Measurements from ENCODE around the gene CAAP1. TPM values are rescaled to one million over a fixed set of nuclear protein-coding genes. Genes with fewer than 3 reads are reported as not detected.
A peak's percentile ranks its signal among the peaks of the same experiment; 100 is the strongest.

Gene CAAP1, protein sequence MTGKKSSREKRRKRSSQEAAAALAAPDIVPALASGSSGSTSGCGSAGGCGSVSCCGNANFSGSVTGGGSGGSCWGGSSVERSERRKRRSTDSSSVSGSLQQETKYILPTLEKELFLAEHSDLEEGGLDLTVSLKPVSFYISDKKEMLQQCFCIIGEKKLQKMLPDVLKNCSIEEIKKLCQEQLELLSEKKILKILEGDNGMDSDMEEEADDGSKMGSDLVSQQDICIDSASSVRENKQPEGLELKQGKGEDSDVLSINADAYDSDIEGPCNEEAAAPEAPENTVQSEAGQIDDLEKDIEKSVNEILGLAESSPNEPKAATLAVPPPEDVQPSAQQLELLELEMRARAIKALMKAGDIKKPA
- total RNA-seq (10 to 100 TPM; 19.2 to 62.4 (median 34.8) TPM), polyA plus RNA-seq (10 to 100 TPM; 25.2 to 30.8 (median 29.8) TPM)
- long read RNA-seq, donor 1, transcript CAAP1-201 (6 exons, 2,791 nt) = major isoform, 6 of 7 reads
- long read RNA-seq, donor 1, partial matches to known transcripts = 0 of 7 reads
- long read RNA-seq, donor 1, other reads (novel, unspliced or antisense) = 0 of 7 reads
- long read RNA-seq, donor 2, partial matches to known transcripts = 0 of 4 reads
- long read RNA-seq, donor 2, other reads (novel, unspliced or antisense) = 0 of 4 reads
- long read RNA-seq, donor 3, transcript CAAP1-201 (6 exons, 2,791 nt) = major isoform, 7 of 7 reads
- long read RNA-seq, donor 3, partial matches to known transcripts = 0 of 7 reads
- long read RNA-seq, donor 3, other reads (novel, unspliced or antisense) = 0 of 7 reads
- long read RNA-seq, donor 4, transcript CAAP1-201 (6 exons, 2,791 nt) = major isoform, 13 of 50 reads
- long read RNA-seq, donor 4, partial matches to known transcripts = 30 of 50 reads
- long read RNA-seq, donor 4, other reads (novel, unspliced or antisense) = 3 of 50 reads
- long read RNA-seq, donor 5, transcript CAAP1-201 (6 exons, 2,791 nt) = major isoform, 65 of 89 reads
- long read RNA-seq, donor 5, transcript CAAP1-206 (6 exons, 1,532 nt) = minor isoform, 17 of 89 reads
- long read RNA-seq, donor 5, partial matches to known transcripts = 0 of 89 reads
- long read RNA-seq, donor 5, other reads (novel, unspliced or antisense) = 7 of 89 reads
- long read RNA-seq, donor 6, transcript CAAP1-201 (6 exons, 2,791 nt) = major isoform, 7 of 30 reads
- long read RNA-seq, donor 6, partial matches to known transcripts = 22 of 30 reads
- long read RNA-seq, donor 6, other reads (novel, unspliced or antisense) = 1 of 30 reads
- long read RNA-seq, donor 7, partial matches to known transcripts = 0 of 3 reads
- long read RNA-seq, donor 7, other reads (novel, unspliced or antisense) = 0 of 3 reads
- long read RNA-seq, donor 8, transcript CAAP1-201 (6 exons, 2,791 nt) = major isoform, 7 of 8 reads
- long read RNA-seq, donor 8, partial matches to known transcripts = 0 of 8 reads
- long read RNA-seq, donor 8, other reads (novel, unspliced or antisense) = 0 of 8 reads
- long read RNA-seq, donor 9, transcript CAAP1-201 (6 exons, 2,791 nt) = major isoform, 5 of 5 reads
- long read RNA-seq, donor 9, partial matches to known transcripts = 0 of 5 reads
- long read RNA-seq, donor 9, other reads (novel, unspliced or antisense) = 0 of 5 reads
- long read RNA-seq, donor 10, partial matches to known transcripts = 0 of 2 reads
- long read RNA-seq, donor 10, other reads (novel, unspliced or antisense) = 0 of 2 reads

DNA sequence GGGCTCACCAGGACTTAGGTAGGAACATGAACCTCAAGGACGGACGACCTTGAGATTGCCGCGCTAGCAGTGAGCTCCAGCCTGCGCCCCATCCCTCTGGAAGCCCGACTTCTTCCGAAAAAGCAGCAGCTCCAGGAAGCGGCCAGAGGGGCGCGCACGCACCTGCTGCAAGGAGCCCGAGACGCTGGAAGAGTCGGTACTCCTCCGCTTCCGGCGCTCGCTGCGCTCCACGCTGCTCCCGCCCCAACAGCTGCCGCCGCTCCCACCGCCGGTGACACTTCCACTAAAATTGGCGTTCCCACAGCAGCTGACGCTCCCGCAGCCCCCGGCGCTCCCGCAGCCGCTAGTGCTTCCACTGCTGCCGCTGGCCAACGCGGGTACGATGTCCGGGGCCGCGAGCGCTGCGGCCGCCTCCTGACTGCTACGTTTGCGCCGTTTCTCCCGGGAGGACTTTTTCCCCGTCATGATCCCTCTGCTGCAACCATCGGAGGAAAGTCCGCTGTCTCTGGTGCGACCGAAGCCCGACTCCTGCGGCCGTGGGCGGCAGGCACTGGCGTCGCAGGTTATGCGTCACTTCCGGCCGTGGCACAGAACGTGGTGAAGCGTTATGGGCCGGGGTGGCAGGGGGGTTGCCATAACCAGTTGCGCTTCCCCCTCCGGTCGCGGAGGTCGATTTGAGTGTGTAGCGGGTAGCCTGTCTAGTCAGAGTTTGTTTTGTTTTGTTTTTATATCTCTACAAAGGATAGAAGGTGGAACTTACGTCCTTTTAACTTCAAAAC, at the start of gene CAAP1:
CAAP1 (minus strand) TSS at position 552 of the 779 bp plus-strand sequence; CDS start at position 465, 87 bp downstream.
- H3K4me1 ChIP-seq (replicated peaks in 1 of 2) = peaks cover 17 to 42% of the 10 kb centered on the region in 2 donors
- no peaks in the 10 kb centered on the region for H3K36me3 ChIP-seq (replicated peaks in 1 of 2)
- H3K27me3 ChIP-seq = no peaks in the 10 kb centered on the region
- peak within 1 kb of the TSS; percentile 88 to 98 (median 98) for H3K27ac ChIP-seq
- 0 to 2% (median 0%) methylated on average over 21 to 70 of the region's 70 CpGs for WGBS, 4 donors
- TF ChIP-seq, protein P1, sequence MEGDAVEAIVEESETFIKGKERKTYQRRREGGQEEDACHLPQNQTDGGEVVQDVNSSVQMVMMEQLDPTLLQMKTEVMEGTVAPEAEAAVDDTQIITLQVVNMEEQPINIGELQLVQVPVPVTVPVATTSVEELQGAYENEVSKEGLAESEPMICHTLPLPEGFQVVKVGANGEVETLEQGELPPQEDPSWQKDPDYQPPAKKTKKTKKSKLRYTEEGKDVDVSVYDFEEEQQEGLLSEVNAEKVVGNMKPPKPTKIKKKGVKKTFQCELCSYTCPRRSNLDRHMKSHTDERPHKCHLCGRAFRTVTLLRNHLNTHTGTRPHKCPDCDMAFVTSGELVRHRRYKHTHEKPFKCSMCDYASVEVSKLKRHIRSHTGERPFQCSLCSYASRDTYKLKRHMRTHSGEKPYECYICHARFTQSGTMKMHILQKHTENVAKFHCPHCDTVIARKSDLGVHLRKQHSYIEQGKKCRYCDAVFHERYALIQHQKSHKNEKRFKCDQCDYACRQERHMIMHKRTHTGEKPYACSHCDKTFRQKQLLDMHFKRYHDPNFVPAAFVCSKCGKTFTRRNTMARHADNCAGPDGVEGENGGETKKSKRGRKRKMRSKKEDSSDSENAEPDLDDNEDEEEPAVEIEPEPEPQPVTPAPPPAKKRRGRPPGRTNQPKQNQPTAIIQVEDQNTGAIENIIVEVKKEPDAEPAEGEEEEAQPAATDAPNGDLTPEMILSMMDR (IDR thresholded peaks at IDR 0.05) = peak; percentile 14 to 53 (median 46)
- TF ChIP-seq POLR2A (IDR thresholded peaks at IDR 0.05) = peak; percentile 61 to 91
- H3K9me3 ChIP-seq (replicated peaks in 1 of 3) = no peaks in the 10 kb centered on the region
- peak; percentile 93 to 98 (median 96) for DNase-seq
- intact Hi-C loops (cut with DNase I) = loop anchor here in 1 of 2 donors (10.0 kb wide), 1 partner anchor 52 kb away; the partner anchor contains the start of gene PLAA
- H3K4me3 ChIP-seq = peak within 1 kb of the TSS; percentile 17 to 85 (median 78)

DNA sequence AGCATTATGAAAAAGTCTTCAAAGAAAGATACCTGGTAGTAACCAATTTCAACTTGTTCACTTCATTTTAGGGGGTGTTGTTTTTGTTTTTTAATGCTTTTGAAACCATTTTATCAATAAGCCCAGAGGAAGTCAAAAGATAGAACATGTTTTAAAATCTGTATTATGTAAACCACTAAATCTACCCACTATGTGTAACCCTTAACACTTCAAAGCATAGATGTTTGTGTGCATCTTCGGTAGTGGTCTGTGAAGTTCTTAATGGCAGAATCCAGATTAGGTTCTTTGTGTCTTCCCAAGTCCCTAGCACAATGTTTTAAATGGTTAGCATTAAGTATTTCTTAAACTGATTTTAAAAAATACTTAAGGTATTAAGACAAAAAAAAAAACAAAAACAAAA, 48.2 kb upstream of the CAAP1 start:
- H3K9me3 ChIP-seq (replicated peaks in 1 of 3) = peaks cover 0 to 9% (median 0%) of the 10 kb centered on the region in 3 donors
- no peak for DNase-seq
- TF ChIP-seq, protein P1 (IDR thresholded peaks at IDR 0.05) = no peak
- no peak for TF ChIP-seq POLR2A (IDR thresholded peaks at IDR 0.05)
- intact Hi-C loops (cut with DNase I) = loop anchor here in 1 of 2 donors (10.0 kb wide), 1 partner anchor 46 kb away; the partner anchor contains the start of gene CAAP1
- H3K4me1 ChIP-seq (replicated peaks in 1 of 2) = peaks cover 35 to 40% of the 10 kb centered on the region in 2 donors
- 95 to 98% (median 97%) methylated on average over 1 of the region's 1 CpG for WGBS, 4 donors
- no peaks in the 10 kb centered on the region for H3K36me3 ChIP-seq (replicated peaks in 1 of 2)
- H3K4me3 ChIP-seq = no peak overlapping the region
- H3K27me3 ChIP-seq = no peaks in the 10 kb centered on the region
- H3K27ac ChIP-seq = peak overlapping the region in 1 of 5 donors; percentile 5

DNA sequence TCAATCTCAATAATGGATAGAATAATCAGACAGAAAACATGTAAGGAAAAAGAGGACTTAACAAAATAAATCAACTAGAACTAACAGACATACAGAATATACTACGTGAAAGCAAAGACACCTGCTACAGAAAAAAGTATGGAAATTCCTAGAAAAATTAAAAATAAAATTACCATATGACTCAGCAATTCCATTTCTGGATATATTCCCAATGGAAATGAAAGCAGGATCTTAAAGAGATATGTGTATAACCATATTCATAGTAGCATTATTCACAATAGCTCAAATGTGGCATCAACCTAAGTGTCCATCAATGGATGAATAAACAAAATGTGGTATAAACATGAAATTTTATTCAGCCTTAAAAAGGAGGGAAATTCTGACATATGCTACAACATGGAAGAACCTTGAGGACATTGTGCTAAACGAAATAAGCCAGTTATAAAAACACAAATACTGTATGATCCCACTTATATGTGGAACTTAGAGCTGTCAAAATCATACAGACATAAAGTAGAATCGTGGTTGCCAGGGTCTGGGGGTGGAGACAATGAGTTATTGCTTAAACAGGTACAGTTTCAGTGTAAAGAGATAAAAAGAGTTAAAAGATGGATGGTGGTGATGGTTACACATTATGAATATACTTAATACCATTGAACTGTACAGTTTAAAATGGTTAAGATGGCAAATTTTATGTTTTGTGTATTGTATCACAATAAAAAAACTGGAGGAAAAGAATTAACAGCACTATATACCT, 47.5 kb upstream of the CAAP1 start:
- no peaks in the 10 kb centered on the region for H3K36me3 ChIP-seq (replicated peaks in 1 of 2)
- no peak overlapping the region for H3K4me3 ChIP-seq
- peak overlapping the region in 1 of 5 donors; percentile 5 for H3K27ac ChIP-seq
- TF ChIP-seq, protein P1 (IDR thresholded peaks at IDR 0.05) = no peak
- TF ChIP-seq POLR2A (IDR thresholded peaks at IDR 0.05) = no peak
- 68 to 79% (median 69%) methylated on average over 3 of the region's 3 CpGs for WGBS, 4 donors
- no peak for DNase-seq
- no peaks in the 10 kb centered on the region for H3K27me3 ChIP-seq
- intact Hi-C loops (cut with DNase I) = loop anchor here in 1 of 2 donors (10.0 kb wide), 1 partner anchor 45 kb away; the partner anchor contains the start of gene CAAP1
- peaks cover 0 to 9% (median 0%) of the 10 kb centered on the region in 3 donors for H3K9me3 ChIP-seq (replicated peaks in 1 of 3)
- peaks cover 29 to 40% of the 10 kb centered on the region in 2 donors for H3K4me1 ChIP-seq (replicated peaks in 1 of 2)

Measured in adrenal gland (tissue), 19 donors.